IPS DF 19.7 (cell line): ENCODE data around the gene PPP1R15A.
"Not testable (repeated sequence)": the region's sequence is repeated elsewhere in the genome, so short reads cannot be mapped to it uniquely, and the experiment has no call there.

Experiments used
- DNase-seq: peaks from one replicate; pipeline ENCODE4 v3.0.0-alpha.2; 2013; ENCODE audit warnings: low read depth, low spot score

Gene PPP1R15A

GRCh38 chr19:48859711-48860572 is 12.3 kb upstream of the PPP1R15A start:
- DNase-seq = no peak

- no peak for DNase-seq
Observed at GRCh38 chr19:48861313-48861712, 10.9 kb upstream of the PPP1R15A start.

GRCh38 chr19:48862827-48863226 is 9.4 kb upstream of the PPP1R15A start:
- no peak for DNase-seq

- DNase-seq = no peak
Observed at GRCh38 chr19:48866692-48867091, 5.5 kb upstream of the PPP1R15A start.

GRCh38 chr19:48867123-48867745 is 5.0 kb upstream of the PPP1R15A start:
- DNase-seq = no peak

- no peak for DNase-seq
Observed at GRCh38 chr19:48867746-48868113, 4.5 kb upstream of the PPP1R15A start.

- no peak for DNase-seq
Observed at GRCh38 chr19:48868114-48868886, 3.9 kb upstream of the PPP1R15A start, which contains the start of gene PLEKHA4. Gene PLEKHA4 (minus strand): TSS chr19:48868617. CDS start chr19:48867620, 997 bp downstream.

GRCh38 chr19:48870048-48870447 is 2.2 kb upstream of the PPP1R15A start:
- DNase-seq = no peak

- DNase-seq = not testable (repeated sequence)
Observed at GRCh38 chr19:48871471-48872181, 595 bp upstream of the PPP1R15A start.

GRCh38 chr19:48872884-48873475 is 759 bp downstream of the PPP1R15A start:
- no peak for DNase-seq

GRCh38 chr19:48873476-48874302 is 1.5 kb downstream of the PPP1R15A start:
- no peak for DNase-seq

GRCh38 chr19:48874303-48875135 is 2.3 kb downstream of the PPP1R15A start:
- DNase-seq = no peak

- not testable (repeated sequence) for DNase-seq
Observed at GRCh38 chr19:48876043-48876981, 4.1 kb downstream of the PPP1R15A start.

GRCh38 chr19:48877855-48878195 is 5.6 kb downstream of the PPP1R15A start:
- no peak for DNase-seq

- DNase-seq = no peak
Observed at GRCh38 chr19:48878196-48879024, 6.2 kb downstream of the PPP1R15A start.

- DNase-seq = no peak
Observed at GRCh38 chr19:48879025-48879637, 6.9 kb downstream of the PPP1R15A start.

- DNase-seq = not testable (repeated sequence)
Observed at GRCh38 chr19:48879696-48880095, 7.5 kb downstream of the PPP1R15A start.
